Activated CD8-positive, alpha-beta memory T cell treated with anti-CD3 and anti-CD28 coated beads, Interleukin-2, amount 50 U/mL, for 4 hours (primary cell): ENCODE data around the gene APOB.

Experiments
- DNase-seq: peaks from one replicate; pipeline ENCODE4 v3.0.0-alpha.2; 2020

APOB gene

DNA sequence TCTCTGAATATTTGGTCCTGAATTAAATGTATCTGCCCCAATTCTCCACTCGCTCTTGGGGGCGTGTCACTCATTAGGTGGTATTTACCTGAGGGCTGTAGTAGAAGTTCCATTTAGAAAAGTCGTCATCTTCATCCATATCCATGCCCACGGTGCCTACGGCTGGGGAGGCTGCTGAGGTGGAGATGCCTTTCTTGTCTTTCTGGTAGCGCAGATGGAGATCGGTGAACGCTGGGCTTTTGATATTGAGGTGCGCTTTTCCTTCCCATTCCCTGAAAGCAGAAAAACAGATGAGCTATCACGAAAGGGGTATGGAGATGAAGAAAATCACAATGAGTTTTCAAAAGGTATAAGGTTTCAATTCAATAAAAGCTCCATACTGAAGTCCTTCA, 39.7 kb downstream of the APOB start:
- no peak for DNase-seq

DNA sequence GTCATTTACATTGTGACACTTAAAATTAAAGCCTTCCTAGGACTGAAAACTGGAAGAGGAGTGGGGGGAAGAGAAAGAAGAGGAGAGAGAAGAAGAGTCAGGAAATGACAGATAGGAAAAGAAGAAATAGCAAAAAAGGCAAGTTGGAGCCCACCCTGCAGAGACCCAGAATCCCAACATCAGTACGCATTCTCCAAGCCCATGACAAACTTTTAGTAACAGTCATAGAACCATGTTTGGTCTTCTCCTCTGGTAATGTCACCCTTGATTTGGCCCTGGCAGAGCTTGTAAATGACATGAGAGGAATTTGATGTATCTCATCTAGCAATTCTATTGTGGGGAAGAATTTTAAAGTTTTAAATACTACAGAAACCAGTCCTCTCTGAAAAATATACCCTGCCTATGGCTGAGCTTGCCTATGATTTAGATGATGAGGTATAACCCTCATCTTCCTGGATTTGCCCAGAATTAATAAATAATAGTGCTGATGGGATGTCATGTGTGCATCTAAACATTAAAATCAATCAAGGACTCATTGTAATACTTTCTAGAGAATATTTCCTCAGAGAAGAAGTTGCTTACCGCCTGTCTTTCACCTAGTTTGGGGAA, 40.2 kb downstream of the APOB start:
- DNase-seq: no peak

DNA sequence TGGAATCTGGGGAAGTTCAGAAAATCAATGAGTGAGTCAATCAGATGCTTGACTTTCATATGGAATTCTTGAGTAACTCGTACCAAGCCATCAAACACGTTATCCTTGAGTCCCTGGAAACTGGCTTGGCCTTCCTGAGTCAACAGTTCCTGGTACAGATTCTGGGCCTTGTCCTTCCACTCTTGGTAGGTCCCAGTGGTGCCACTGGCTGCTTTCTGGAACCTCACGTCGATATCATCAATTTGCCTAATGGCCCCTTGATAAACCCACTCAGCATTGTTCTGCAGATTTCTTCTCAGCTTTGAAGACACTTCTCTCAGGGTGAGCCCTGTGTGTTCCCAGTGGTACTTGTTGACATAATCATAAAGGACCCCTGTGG, 41.1 kb downstream of the APOB start:
- no peak for DNase-seq

DNA sequence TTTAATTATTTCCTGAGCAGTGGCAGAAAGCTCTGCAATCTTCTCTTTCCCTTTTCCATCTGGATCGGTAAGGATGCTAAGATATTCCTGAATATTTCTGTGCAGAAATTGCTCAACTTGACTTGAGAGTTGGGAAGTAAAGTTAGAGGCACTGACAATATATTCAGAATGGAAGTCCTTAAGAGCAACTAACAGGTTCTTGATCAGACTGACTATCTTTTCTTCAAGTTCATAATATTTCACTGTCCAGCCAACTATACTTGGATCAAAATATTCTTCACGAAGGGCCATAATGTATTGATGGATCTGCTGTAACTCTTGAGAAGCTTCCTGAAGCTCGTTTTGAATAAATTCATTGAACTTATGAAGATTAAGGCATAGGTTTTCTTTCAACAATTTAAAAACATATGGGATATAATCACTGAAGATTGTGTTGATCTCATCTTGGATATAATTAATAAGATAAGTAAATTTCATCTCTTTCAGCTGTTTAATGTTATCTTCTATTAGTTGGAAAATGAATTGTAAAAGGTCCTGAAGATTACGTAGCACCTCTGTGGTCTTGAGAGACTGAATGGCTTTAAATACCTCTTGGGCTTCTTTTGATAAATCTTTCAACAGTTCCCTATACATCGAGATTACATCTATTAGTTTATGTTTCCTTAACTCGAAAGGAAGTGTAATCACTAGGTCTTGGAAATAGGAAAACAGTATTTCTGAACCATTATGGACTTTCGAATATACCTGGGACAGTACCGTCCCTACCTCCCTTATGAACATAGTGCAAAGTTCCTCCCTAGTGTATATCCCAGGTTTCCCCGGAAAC, 41.7 kb downstream of the APOB start:
- DNase-seq: no peak

DNA sequence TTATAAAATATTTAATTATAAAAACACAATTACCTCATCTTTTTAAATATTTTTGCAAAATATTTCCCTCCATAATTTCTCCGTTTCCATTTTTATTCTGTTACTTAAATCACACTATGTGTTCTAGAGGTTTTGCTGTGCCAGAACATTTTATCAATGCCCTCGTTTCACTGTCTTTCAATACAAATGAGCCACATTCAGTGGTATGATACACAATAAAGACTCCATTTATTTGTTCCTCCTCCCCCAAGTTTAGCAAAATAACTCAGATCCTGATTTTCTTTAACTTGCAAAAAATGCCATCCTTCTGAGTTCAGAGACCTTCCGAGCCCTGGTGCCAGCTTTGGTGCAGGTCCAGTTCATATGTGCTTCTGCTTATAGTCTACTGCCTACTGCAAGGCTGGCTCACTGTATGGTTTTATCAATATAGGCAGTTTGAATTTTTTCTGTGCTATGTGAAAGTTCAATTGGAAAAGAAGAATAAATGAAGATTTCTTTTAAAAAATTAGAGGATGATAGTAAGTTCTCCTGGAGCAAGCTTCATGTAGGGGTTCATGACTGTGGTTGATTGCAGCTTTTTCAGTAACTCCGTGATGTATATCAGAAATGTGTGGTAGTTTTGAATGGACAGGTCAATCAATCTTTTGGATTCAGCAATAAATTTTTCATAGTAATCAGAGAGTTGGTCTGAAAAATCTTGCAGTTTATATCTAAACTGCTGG, 42.5 kb downstream of the APOB start:
- no peak for DNase-seq

DNA sequence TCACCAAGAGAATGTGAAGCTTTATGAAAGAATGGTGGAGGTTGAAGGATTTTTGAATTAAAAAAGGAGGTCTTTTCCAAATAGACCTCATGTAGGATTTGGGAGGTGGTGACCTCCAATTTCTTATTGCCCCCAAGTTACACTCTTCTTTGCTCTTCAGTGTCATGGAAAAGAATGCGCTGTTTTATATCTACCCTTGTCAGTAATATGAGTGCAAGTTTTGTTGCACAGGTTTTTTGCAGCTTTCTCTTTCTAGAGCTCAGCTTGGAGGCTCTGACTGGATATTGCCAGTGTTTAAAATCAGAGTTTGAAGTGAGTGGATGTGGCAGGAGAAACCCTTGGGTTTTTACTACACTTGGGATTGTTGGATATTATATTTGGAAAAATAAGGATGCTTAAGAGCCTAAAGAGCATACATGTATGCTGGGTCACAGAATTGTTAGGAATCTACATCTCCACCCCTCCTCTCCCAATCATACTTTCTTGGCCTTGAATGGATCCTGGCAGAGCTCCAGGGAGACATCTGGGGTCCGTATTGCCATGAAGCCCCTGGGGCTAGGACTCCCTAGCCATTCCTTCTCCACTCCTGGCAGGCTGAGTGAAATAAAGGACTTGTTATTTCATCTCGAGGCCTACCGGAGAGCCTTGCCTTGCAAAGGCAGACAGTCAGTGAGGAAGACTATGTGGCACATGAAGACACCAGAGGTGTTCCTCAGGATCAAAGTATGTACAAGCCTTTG, 43.8 kb downstream of the APOB start:
- no peak for DNase-seq

DNA sequence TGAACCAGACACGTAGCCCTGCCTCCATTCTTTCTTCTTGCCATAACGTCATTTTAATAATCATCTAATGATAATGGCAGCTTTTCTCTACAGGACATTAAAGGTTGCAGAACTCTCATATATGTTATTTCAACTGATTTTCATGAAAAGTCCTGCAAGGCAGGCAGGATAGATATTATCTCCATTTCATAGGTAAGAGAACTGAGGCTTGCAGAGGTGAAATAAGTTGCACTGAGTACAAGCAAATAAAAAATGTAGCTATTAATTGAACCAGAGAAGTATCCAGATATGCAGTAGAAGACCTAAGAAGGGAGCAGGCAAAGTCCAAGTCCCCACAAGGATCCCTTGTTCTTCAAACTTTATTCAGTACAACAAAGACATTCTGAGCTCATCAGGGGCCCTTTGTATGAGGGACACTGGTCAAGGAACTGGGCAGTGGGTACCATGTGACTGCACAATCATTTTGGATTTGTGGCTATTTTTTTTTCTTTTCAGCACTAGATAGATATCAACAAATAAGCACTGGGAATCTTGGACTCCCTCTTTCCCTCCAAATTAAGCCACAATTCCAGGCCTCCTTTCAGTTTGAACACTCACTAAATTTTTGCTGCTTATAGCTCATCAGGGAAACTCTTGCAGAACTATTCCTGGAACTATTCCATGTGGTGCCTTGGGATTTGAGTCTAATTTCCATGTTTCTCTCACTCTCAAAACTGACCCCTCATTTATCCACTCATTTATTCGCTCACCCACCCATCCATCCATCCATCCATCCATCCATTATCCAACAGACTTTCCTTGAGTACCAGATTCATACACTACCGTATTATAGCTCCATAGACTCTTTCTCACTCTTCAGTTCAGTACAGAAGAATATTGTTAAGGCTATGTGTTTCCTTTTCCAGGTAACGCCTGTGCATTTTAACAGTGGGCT, 44.6 kb downstream of the APOB start:
- no peak for DNase-seq

DNA sequence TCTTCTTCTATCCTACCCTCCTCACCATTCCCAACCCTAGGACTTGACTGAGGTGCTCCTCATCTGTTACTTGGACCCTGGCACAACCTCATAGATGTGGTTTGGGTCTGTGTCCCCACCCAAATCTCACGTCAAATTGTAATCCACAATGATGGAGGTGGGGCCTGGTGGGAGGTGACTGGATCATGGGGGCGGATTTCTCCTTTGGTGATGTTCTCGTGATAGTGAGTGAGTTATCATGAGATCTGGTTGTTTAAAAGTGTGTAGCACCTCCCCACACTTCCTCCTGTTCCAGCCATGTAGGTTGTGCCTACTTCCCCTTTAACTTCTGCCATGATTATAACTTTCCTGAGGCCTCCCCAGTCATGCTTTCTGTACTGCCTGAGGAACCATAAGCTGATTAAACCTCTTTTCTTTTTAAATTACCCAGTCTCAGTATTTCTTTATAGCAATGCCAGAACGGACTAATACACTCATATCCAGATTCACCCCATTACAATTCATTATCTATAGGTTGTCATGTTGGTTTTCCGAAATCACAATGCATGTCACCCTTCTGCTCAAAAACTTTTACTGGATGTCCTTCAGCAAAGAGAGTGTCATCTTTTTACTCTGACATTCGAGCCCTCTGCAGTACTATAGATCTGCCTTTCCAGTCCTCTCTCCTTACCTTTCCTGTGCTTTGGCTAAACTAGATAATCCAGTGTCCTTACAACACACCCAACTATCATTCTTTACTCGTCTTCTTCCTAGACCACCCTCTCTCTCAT, 45.7 kb downstream of the APOB start:
- DNase-seq: no peak

DNA sequence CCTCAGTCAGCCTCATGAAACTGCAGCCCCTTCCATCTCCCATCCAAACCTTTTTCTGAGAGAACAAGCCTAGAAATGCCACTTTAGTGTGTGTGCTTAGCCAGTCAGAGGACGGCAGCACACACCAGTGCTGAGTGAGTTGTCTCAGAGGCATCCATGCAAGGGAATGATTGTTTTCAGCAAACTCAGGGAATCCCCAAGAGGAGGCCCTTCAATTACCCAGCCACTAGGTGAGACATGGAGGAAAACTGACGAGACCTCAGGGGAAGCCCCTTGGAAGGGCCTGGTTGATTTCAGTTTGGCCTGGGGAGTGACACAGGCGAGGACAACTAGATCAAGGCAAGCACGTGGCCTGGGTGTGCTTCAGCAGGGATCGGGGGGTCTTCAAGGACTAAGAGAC, 49.7 kb downstream of the APOB start:
- DNase-seq: no peak

DNA sequence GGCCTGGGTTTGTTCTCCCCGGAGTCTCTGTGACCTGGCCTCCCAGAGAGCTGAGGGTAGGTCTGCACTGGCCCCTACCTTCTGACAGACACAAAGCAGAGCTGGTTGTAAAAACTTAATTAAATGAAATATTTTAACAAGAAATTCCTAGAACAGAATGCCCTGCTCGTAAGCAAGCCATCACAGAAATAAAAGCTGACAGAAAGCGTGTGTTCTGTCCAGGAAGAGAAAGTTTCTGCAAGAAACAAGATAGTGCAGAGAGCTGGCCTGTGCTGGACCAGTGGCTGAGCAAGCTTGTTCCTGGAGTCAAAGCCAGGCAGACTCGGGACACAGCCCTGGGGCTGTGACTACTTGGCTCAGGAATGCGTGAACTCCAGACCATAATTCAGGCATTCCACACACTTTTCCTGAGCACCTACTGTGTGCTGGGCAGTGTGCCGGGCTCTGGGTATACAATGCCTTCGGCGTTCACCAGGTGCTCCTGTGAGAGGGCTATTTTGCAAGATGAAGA, 51.6 kb downstream of the APOB start:
- DNase-seq: no peak

DNA sequence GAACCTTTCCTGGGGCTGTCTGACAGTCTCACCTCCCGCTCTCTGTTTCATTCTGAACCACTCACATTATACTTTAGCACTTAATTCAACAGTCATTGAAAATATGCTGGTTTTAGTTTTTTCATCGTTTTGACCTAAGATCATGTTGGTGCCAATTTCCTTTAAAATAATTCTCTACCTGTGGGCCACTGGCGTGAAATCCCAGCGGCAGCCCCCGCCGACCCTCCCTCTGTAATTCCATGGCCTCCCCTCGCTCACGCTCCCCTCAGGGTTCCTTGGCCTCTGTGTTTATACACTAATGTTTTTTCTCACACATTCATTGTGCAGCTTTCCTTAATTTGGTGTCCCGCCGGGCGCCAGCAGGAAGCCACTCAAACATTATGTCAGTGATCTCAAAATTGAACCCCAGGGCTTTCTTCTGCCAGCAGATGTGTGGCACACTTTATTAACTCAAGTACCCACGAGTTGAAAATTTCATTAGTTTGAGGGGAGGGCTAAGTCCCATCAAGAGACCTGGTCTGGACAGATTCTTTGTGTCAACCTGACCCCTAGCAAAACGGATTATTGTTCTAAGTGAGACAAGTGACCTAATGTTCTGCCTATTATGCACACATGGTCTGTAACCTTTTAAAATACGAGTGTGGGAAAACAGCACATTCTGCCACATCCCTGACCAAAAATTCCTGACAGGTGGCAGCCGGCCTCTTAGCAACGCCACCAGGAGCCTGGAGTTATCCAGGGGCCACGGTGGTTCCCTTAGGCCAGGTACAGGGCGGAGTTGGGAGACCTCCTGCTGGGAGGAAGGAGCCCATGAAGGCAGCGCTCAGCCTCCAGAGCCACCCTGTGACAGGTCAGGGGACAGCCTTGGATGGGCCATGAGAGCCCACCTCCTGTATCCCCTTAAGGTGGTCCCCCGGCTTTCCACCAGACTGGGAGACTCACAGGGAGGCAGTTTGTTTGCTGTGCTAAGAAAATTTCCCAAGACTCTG, 53.1 kb downstream of the APOB start:
- no peak for DNase-seq

DNA sequence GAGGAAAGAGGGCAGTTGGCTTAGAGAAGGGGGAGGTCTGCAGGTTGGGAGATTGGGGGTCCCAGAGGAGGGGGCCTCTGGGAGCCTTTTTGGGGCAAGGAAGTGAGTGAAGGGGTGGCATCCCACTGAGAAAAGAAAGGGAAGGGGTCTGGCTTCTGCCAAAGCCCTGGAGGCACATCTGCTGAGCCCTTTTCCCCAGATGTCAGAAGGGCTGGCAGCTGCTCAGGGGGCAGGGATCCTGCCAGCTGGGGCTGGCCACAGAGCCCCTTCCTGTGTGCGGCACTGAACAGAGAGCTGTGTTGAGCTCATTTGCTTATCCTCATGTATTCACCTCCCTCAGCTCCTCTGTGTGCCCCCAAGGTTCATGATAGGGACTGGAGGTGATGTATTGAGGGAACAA, 54.5 kb downstream of the APOB start:
- DNase-seq: no peak

DNA sequence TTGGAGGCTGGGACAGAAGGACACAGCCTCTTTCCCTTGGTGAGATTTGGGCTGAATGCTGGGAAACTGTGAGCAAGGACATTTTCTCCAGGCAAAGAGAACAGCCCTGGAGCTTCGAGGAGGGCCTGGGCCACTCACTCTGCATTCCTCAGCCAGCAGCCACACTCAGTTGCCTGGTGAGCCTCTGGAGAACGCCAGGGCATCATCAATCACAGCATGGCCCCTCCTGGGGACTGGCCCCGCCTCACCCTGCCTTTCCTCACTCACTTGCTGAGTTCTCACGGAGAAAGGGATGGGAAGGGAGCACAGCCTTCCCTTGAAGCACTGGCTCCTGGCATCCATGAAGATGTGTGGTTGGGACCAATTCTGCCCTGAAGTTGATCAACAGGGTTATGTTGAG, 55.0 kb downstream of the APOB start:
- no peak for DNase-seq

DNA sequence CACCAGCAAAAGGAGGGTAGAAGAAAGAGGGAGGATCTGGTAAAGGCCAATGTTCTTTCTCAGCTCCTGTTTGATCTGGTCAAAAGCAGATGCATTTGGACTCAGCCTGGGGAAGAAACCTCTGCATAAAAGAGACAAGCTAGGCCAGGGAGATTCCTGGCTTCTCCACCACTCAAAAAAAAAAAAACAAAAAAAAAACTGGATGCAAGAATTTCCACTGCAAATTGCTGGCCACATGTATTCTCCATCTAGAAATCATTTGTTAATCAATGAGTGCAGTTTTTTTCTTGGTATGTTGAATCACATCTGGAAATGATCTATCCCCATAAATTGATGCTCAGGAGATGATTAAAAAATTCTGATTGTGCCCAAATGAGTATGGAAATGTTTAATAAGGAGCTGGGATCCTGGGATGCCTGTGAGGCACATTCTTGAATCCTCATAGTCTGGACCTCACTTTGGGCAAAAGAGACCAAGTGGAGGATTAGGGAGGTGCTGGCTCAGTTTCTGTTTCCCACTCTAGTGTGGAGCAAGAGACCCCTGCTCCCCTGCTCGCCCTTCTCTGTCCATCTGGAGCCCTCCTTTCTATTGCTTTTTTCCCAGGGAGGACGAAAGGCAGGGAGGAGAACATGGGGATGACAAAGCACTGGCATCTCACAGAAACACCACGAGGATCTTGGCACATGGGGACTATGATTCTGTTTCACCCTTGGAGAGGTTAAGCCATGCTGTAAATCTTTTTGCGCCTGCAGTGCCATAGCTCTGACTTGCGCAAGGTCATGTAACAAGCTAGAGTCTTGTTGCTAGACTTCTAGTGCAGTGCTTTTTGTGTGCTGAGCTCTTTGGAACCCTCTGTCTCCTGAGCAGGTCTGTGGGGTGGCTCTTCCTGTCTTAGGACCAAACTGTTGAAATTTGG, 57.6 kb downstream of the APOB start:
- DNase-seq: no peak

DNA sequence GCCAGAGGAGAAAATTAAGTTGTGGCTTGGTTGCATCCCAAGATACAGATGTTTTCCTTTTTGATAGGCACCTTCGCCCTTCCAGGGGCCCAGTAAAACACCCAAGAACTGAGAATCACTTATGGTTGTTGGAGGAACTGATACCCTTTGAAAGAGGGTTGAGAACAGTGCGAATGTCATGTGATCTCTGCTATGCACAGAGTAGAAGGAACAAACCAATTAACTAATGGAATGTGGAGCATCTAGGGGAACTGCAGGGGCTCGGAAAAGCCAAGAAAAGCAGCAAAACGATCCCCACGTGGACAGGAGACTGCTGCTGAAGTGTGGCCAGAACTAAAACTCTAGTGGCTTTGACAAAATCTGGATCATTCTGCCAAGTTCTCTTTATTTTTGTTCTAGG, 58.8 kb downstream of the APOB start:
- DNase-seq: no peak

DNA sequence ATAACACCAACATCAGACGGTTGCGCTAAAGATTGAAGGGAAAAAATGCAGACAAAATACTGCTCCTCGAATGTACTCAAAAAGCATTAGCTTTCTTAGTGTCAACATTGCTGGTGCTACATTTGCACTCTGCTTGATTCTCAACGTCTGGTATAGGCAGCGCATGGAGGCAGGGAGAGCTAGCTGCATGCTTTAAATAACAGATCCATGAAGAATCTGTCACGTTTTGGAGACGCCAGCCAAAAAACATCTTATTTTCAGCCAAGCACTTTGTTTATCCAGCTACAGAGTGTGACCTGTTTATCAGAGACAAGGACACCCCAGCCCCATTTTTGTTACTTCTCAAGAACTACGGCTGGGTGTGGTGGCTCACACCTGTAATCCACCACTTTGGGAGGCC, 59.5 kb downstream of the APOB start:
- no peak for DNase-seq

DNA sequence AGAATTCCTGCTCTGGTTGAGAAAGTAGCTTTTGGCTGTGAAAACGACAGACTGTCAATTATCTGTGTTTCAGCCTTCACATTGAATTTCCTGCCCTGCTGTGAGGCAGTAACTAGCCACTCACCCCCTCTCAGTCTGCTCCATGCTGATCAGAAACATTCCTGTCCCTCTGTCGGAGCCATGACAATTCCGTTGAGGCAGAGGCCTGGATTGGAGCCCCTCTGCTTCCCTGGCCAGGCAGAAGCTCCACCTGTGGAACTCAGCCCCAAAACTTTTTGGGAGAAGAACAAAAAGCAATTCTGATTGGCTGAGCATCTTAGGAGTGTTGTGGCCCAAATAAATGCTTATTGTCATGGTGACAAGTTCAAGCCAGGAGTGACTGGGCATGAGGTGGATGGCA, 60.0 kb downstream of the APOB start:
- no peak for DNase-seq

DNA sequence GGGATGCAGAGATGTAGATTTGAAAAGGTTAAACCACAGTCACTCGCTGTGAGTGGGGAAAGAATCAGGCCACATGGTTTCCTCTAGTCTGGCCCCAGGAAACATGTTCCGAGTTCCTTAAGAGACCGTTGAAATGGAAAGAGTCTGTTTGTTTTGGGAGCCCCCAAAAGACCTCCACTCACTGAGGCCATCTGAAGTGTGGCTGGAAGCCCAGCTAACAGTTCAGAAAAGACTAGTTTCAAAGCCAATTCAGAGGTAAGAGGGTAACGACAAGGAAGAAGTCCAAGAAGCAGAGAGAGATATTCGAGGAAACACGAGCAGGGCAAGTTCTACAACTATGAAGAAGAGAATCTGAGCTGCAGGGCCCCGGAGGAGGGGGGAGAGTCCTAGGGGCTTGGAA, 61.0 kb downstream of the APOB start:
- no peak for DNase-seq
